Fibroblast of skin of scalp (primary cell): ENCODE measurements around the gene WLS.
A peak's percentile ranks its signal among the peaks of the same experiment; 100 is the strongest.

ENCODE experiments used
- DNase-seq: peaks from one replicate; pipeline ENCODE4 v3.0.0-alpha.2; 2013

The WLS gene

DNA sequence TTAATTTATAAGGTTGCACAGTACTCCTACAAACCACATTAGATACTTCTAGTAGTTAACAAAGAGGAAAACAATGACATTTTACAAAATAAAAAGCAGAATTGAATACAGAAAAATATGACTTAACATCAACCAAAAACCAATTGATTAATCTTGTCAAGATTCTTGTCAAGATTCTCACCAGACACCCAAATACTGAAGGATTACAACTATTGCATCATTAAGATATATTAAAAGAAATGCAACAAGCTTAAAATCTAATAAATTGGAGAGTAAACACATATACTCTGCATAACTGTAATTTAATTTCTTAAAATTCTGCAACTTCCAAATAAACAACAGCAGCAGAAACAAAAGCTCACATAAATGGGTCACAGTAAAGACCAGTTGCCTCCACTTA is 4.7 kb downstream of the WLS start:
- DNase-seq, result no peak

DNA sequence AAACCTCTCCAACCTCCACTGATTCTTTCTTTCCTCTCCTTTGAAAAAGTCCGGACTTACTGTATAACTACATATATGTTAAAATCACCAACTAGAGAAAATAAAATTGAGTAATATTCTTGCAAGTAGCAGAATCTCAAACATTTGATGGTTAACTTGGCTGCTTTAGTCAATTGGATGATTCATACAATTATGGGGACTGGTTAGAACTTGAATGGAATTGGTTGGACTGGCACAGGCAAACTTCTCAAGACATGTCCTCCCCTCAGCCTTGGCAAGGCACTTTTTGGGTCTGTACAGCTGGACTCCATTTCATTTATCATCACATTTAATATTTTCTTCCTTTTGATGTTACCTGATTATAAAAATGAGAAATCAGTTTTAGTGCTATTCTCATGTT is 6.5 kb downstream of the WLS start:
- DNase-seq, result peak; percentile 38

DNA sequence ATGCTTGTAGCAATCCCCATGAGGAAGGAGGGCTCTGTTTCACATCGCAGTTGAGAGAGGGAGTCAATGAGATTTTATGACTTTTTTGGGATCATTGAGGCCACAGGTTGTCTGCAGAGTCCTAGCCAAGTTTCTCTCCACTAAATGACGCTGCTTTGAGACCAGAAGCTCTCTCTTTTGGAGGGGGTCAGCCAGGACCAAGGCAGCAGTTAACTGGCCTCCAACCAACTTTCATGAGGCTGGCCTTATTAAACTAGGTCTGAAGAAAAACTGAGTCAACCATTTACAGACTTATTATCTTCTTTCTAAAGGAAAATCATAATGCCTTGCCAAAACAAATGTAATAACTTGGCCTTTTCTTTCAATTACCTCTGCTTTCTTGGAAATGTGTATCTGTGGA is 8.6 kb downstream of the WLS start:
- no peak for DNase-seq

DNA sequence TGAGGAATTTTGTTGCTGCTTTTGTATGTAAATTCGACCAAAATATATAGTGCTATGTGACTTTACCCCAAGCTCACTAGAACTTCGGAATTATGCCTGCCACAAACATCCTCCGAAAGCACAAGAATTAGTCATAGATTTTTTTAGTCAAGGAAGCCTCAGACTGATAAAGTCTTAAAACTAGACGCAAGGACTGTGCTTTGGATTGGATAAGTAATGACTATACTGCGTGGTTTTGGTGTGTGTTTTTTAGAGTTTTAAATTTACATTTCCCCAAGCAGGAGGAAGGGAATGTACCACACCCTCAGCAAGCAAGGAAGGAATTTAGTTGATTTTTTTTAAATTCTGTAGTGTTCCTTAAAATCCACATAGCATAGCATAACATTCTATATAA is 10.3 kb downstream of the WLS start:
- DNase-seq, result peak; percentile 73

DNA sequence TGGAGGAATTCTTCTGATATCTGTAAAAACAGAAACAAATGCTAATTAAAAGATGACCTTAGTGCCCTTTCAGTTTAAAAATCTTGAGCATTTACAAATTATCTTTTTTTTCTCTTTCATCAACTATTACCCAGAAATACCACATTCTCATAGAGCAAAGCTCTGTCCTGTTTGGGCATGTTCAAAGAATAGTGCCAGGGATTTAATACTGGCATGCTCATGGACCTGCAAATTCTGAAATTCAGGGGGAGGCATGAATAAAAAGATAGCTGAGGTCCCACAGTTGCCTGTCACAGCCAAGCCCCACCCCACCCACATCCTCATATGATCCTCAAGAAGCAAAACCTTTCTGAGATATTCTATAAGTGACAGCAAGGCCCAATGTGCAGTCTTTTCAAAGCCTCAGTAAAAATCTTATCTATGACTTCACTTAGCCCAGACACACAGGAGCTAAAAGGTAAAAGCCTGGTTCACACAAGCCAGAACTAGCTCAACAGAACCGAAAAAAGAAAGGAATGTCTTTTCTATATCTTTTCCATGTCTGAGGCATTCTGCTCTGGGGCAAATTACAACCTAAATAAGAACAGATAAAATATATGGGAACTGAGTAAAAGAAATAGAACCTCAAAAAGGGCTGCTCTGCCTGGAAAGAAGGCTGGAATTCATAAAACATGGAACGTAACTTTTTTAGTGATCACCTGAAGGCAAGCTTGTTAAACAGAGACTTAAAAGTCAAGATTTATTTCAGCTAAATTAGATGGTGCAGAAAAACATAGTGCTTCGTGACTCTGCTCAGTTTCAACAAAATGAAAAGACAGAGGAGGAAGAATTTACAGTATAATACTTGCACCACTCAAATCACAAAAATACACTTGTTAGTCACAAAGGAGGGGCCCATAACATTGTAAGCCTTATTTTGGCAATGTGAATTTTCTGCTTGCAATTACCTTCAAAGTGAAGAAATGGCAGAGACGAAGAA is 11.0 kb downstream of the WLS start:
- DNase-seq, result no peak

DNA sequence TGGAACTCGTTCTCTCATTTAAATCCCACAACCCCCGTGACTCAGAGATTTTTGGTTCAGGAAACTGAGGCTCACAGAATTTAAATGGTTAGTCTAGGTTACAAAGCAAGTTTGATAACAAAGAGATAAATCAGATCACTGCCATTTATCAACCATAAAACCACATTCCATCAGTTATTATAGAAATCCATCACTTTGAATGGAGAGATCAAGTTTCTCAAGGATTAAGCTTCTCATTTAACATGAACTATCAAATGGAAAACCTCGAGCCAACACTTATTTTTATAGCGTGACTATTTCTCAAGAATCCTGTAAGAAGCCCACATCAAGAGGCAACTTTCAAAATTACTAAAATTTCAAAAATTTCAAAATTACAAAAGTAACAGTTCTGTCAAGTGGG is 11.9 kb downstream of the WLS start:
- DNase-seq, result no peak

DNA sequence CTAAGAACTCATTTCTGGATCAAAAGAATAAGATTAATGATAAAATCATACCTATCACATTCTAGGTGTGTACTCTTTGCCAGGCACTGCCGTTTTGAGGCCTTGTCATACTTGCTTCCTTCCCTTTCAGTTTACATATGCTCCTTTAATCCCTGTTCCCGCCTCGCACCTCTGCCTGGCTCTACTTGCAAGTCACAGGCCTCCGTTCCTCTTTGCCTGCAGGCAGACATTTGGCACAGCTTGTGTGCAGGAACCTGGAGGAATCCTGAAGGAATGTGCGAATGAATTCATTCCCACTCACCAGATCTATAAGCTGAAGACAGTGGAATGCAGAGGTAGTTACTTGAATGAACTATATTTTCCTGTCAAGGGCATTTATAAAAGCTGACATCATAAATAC is 13.8 kb downstream of the WLS start:
- no peak for DNase-seq

DNA sequence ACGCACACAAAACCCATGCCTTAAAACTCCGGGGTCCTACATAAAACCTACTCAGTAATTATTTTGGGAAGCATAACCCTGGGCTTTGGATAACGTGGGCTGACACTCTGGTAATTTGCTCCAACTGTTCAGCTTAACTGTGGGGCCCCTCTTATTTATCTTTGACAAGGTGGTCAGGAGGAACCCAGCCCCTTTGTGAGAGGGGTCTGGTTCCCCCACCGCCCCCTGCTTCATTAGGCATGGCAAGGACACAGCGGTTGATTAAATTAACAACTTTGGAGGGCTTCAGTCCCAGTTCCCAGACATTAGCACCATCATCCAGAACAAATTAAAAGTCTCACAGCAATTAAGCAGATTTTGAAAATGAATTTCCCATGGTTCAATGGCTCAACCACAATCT is 14.7 kb downstream of the WLS start:
- DNase-seq, result no peak

DNA sequence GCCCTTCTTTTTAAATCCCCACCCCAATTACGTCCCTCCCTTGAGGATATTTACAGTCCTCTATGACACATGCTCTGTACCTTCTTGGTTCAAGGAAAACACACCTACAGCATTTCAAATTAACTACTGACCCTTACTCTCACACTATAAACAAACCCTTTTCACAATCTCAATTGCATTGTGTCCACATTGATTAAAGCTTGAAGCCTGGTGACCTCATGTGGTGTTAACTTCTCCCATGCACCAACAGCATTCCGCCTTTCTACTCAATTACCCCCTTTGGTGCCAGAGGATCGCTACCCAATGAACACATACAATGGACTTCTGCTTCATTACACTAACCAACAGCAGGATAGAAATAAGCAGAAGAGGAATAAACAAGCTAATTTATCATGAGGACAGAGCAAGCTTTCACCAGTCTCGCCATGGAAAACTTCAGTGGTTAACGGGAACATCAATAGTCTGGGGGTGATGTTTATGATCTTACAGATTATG is 15.2 kb downstream of the WLS start:
- no peak for DNase-seq

DNA sequence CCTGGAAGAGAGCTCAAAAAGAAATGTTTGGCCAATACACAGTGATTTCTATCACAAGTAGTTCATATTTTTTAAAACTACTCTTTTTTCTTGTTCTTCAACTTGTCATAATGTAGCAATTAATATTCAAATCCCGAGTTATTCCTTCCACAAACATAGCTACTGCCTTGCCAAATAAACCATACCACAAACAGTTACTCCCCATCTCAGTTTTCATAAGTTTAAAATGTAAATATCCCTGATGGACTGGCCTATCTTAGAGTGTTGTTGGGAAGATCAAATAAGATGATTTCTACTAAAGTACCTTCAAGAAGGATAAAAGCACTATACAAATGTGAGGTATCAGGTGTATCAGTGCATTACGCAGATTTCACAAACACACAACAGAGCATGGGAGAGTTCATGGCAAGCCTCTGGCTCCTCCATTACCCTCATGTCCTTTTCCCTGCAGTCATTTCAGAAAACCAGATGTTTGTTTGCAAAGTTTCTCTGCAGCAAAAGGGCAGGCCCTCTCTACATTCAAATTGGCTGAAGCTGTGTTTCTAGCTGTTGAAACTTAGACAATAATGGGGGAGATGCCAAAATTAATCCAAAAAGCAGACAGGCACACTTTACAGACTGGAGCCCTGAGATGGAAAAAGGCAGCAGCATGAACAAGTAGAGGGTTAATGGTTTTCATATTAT is 16.1 kb downstream of the WLS start:
- no peak for DNase-seq

DNA sequence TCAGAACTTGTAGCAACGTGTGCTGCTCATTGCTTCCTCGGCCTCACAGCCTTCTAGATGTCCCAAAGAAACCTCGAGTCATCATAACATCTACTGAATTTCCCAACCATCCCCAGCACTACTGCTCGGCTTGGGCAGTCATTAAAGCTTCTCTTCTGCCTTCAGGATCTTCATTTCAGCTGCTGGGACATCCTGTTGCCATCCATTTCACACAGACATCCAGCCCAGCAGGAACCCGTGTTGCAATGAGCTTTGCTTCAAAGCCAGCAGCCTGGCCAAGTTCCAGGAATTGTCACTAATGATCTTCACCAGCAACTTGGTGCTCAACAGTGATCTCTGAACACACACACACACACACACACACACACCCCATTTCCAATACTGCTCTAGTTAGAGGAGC is 18.5 kb downstream of the WLS start:
- DNase-seq, result peak; percentile 78

DNA sequence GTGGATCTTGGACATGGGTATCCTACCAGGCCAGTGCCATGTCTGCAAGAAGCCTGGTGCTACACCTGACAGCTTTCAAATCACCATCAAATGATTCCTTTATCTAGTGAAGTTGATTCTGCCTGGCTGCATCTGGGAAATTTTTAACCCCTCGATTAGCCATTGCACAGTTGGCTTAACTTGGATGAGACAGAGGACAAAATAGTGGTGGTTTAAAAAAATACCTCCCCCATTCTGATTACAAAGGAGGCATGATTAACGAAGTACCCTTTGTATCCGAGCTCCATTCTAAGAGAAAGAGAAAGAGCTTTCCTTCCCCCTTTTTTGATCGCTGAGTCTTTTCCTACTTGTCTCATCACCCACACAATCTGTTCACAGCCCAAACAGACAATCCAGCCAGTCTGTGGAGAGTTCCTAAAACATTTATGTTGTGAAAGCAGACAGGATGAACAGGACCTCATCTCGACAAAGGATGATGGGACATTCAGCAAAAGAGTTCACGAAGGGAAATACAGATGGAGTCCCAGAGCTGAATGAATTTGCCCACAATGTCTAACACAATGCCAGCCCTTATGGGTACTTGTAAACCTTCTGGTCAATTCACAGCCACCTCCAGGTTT is 20.5 kb downstream of the WLS start:
- no peak for DNase-seq

DNA sequence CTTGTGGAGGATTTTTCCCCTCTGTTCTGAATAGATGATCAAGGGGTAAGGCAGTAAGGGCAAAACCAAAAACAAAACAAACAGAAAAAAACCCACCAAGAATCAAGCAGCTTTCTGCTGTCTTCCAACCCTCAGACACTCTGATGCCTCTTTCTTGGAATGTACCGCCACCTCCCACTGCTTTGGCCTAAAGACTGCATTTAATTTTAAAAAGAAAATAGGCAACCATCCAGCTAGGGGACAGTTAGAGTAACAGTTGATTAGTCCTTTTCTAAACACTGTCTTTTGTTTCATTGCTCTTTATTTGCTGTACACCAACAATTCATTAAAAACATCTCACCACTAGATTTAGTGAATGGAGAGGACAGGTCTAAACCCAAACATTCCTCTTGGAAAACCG is 21.5 kb downstream of the WLS start:
- DNase-seq, result peak; percentile 79

DNA sequence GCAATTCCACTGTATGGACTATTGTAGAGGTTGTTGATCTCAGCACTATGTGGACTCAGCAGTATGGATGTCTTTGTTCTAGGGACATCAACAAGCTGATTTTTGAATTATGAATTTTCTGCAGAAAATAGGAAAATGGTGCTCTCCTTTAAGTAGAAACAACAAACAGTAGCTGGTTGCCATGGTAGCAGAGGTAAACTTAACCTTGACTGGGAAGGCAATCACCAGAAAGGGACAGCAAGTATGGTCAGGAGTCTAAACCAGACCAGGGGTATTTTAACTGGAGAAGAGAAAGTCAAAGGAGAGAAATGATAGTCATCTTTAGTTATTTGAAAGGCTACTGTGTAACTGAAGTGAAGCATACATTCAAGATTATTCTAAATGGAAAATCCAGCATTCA is 22.3 kb downstream of the WLS start:
- no peak for DNase-seq

DNA sequence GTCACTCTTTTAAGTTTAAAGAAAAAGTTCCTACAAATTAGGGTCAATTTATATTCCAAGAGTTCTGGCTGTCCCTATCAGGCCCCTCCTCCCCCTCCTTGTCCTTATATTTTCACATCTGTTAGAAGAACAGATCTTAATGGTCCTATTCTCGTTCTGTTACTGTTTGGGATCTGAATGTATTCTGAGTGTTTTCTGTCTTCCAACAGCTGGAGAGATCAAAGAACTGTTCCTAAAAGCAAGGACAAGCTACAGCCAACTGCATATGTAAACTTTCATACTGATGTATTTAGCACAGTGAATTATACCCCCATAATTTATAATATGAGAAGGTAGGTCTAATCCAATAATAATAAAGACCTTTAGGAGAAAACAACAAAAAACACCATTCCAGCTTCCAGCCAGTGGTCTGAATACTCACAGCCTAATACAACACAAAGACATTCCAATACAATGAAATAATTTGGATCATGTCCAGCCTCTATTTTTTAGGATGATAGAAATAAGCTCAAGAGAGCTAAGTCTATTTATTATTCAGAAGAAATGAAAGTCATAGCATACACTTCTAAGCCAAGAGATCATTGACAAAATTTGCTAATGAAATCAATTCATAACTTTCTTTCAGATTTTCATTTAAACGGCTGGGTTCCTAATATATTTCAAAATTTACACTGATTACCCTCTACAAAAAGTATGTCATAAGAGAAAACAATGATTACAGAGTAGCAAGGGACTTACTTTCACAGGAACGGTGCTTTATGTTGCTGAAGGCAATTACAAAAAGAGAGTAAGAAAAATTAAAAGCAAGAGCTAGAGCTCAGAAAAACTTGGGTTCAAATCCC is 25.3 kb downstream of the WLS start:
- DNase-seq, result peak; percentile 77

DNA sequence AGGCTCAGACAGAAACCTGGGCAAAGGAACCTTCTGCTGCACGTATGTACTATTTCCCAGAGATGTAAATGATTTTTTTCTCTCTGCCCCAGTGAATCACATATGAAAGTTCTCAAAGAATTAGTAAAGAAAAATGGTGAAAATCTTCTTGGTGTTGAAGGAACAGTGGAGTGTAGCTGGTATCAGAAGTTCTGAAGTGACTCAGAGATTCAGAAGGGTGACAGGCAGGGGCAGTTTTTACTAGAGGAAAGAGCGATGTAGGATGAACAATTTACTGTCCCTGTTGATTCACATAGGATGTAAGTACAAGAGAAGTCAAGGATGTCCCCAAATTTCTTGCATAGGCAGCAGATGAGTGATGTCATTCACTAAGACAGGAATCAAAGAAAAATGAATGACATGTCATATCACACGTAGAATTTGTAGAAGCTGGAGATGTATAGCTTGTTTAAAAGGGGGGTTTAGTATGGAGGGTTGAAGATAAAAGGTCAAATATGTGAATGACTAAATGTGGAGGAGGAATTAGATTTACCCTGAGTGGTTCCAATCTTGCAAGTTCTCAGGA is 26.4 kb downstream of the WLS start:
- no peak for DNase-seq

DNA sequence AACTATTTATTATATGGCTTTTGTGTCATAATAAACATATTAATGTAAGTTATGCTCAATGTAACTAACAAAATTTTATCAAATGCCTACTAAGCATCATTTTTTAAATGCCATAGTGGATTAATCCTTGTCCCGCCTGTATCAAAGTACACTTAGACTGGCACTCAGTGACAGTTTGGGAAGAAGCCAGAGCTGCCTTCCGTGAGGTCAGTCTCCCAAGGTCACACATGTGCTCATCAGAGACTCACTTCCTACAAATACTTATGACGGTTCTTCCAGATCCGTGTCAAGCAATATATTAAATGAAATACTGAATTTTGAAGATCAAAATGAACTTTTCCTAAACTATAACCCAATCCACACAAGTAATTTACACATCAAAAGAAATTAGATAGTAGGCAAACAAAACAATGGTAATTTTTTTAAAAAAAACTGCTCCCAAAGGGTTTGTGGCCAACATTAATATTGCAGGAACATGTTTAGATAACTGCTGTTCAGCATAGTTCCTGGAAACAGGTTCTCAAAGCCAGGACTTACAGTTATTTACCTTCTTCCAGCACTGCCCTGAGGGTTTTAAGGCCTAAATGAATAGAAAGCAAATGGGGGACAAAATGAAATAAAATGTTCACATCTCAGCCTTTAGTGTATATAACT is 27.2 kb downstream of the WLS start:
- no peak for DNase-seq

DNA sequence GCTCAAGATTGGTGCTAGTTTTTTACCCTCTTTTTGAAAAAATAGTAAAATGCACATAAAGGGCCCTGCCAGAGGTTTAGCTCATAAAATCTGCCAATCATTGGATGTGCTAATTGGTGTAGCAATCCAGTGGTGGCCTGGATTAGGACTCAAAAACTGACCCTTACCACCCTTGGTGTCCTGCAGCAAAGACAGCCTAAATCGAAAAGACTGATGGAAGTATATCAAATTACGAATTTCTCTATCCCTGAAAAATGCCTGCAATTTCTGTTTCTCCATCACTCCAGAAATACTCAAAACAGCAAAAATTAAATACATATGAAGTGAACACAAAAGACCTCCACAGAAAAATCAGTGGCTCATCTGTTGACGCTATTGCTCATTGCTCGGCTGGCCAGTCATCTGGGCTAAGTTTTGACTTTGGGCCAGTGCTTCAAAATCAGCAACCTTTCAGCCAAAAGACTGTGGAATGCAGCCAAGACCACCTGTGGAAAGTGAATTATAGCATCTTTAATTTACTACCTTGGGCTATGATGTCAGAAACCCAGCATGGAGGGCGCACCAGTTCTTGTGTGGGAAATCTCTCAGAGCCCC is 30.0 kb downstream of the WLS start:
- peak; percentile 81 for DNase-seq

DNA sequence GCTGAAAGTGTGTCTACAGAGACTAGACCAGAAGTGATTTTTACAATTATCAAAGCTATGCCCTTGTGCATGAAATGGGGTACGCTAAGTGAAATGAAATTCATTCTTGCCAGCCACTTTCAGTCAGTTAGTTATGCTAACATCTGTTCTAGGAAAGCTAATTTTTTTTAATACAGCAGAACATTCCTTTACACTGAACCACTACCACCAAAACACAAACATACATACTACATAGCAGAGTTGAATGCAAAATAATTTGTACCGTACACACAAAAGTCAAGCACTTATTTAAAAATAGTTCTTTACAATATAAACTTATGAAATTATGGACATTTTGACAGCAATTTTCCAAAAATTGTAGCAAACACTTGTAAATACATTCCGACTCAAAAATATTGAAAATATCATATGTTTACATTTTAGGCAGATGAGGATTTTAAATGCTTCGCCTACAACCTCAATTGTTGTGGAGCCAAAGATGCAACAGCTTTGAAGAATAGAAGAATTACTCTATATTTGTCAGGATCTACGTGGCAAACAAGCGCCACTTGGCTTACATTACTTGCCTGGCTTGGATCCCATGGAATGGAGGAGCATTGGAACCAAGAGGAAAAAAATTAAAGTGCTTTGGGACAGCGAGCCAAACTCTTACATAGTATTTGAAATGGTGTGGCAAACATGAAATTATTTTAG is 30.6 kb downstream of the WLS start:
- peak; percentile 43 for DNase-seq

DNA sequence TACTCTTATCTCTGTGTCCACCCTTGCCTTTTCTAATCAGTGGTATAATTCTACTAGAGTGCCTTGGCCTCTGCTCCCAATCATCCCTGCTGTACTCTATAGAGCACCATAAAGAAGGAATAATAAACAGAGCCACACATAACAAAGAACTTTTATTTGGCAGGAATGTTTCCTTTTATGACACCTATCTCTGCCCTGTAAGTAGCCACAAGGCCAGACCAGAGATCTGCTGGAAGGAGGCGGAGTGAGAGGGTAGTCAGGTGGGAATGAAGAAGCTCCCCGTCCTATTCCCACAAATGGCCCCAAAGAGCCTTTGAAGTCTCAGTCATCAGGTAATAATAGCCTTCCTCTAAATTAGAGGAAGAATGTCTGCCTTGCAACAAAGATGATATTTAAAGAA is 32.7 kb downstream of the WLS start:
- DNase-seq, result no peak

DNA sequence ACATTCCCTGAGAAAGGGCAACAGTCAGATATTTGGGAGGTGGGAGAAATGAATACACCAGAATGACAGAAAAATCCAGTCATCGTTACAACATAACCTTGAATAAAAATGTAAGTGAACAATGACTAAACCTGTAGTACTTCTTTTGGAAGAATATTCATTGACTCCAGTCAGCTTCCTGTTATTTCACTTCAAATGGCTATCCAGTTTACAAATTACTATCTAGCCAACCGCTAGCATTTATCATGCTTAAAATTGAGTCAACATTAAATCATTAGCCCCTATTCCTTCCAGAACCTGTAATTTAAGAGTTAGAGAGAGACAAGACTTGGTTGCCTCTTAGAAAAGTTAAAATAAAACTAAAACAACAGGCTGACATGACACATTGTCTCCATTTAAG is 33.6 kb downstream of the WLS start:
- no peak for DNase-seq
